Embryonic facial prominence (tissue), 1 donor: ENCODE measurements around the gene LRCH4.

Source experiments
- DNase-seq: peaks from one replicate; pipeline ENCODE4 v3.0.0-alpha.2; 2016; ENCODE audit errors: extremely low spot score

LRCH4 gene

GRCh38 chr7:100585511-100586265 lies at the start of gene LRCH4:
Gene LRCH4 (minus strand): TSS chr7:100586129. CDS start chr7:100586100, 29 bp downstream.
- DNase-seq = no peak

GRCh38 chr7:100632951-100633717 lies 47.2 kb upstream of the LRCH4 start:
- DNase-seq = no peak

- DNase-seq = no peak
Measured at GRCh38 chr7:100630066-100630465, 44.1 kb upstream of the LRCH4 start.

GRCh38 chr7:100629117-100629716 lies 43.3 kb upstream of the LRCH4 start:
- no peak for DNase-seq

- DNase-seq = no peak
Measured at GRCh38 chr7:100627238-100627549, 41.3 kb upstream of the LRCH4 start.

GRCh38 chr7:100626530-100627237 lies 40.8 kb upstream of the LRCH4 start:
- DNase-seq = no peak

GRCh38 chr7:100626055-100626454 lies 40.1 kb upstream of the LRCH4 start:
- no peak for DNase-seq

- DNase-seq = no peak
Measured at GRCh38 chr7:100623951-100624824, 38.3 kb upstream of the LRCH4 start.

GRCh38 chr7:100621554-100621953 lies 35.6 kb upstream of the LRCH4 start:
- no peak for DNase-seq

GRCh38 chr7:100620804-100621203 lies 34.9 kb upstream of the LRCH4 start:
- no peak for DNase-seq

GRCh38 chr7:100620239-100620638 lies 34.3 kb upstream of the LRCH4 start:
- DNase-seq = no peak

- no peak for DNase-seq
Measured at GRCh38 chr7:100614308-100614861, 28.5 kb upstream of the LRCH4 start.

- DNase-seq = no peak
Measured at GRCh38 chr7:100613412-100614175, 27.7 kb upstream of the LRCH4 start.

- DNase-seq = no peak
Measured at GRCh38 chr7:100612730-100613390, 26.9 kb upstream of the LRCH4 start.

- peak; percentile 98 for DNase-seq
Measured at GRCh38 chr7:100611983-100612729, 26.2 kb upstream of the LRCH4 start, which contains the start of gene MOSPD3. Gene MOSPD3 (plus strand): TSS chr7:100612540. CDS start chr7:100612792, 252 bp downstream.

- DNase-seq = no peak
Measured at GRCh38 chr7:100609958-100610357, 24.0 kb upstream of the LRCH4 start.

GRCh38 chr7:100607111-100607510 lies 21.2 kb upstream of the LRCH4 start:
- no peak for DNase-seq

GRCh38 chr7:100606313-100606712 lies 20.4 kb upstream of the LRCH4 start:
- DNase-seq = no peak
